Measurements from ENCODE around the gene CALR.

- TF ChIP-seq CREB5 (CRISPR knock-in tag; IDR thresholded peaks at IDR 0.05; ENCODE audit: low read depth): no peak
- TF ChIP-seq ZNF70 (CRISPR knock-in tag; IDR thresholded peaks at IDR 0.05): 0 out of 2 replicates have a peak, but pooled peaks have one; percentile 56
- peak; percentile 89; the same call in 1 of the 2 replicates for TF ChIP-seq PPARA (CRISPR knock-in tag; IDR thresholded peaks at IDR 0.05; ENCODE audit: borderline replicate concordance)
- no peak for TF ChIP-seq PATZ1 (CRISPR knock-in tag; IDR thresholded peaks at IDR 0.05; ENCODE audit: borderline replicate concordance)
- peak; percentile 65 for TF ChIP-seq ZC3H10 (CRISPR knock-in tag; IDR thresholded peaks at IDR 0.05)
- TF ChIP-seq SNAI2 (CRISPR knock-in tag; IDR thresholded peaks at IDR 0.05): peak; percentile 98
- peak; percentile 96 for TF ChIP-seq CSDC2 (CRISPR knock-in tag; IDR thresholded peaks at IDR 0.05)
- TF ChIP-seq RARB (CRISPR knock-in tag; IDR thresholded peaks at IDR 0.05): no peak
- TF ChIP-seq GLIS3 (CRISPR knock-in tag; IDR thresholded peaks at IDR 0.05): no peak
- TF ChIP-seq ARNTL (CRISPR knock-in tag; IDR thresholded peaks at IDR 0.05; ENCODE audit: borderline replicate concordance, low read depth): peak; percentile 67; the same call in 1 of the 2 replicates
These were observed 45.2 kb downstream of the CALR start for GRCh38 chr19:12983542-12984142.
